Chondrocyte (in vitro differentiated cells): ENCODE data around the gene SLC35F1. TPM values are rescaled to one million over a fixed set of nuclear protein-coding genes. Genes with fewer than 3 reads are reported as not detected.

Experiments used
- DNase-seq: peaks from one replicate; pipeline ENCODE4 v3.0.0; 2021; ENCODE audit warnings: mixed read lengths, low spot score
- H3K27ac Mint-ChIP-seq: one replicate; pipeline ENCODE4 v1.8.0; 2021; ENCODE audit warnings: mild to moderate bottlenecking, moderate library complexity, mixed read lengths; ENCODE audit not compliant: unreplicated experiment
- H3K27me3 Mint-ChIP-seq: 2 replicates; pipeline ENCODE4 v1.8.0; 2021; ENCODE audit warnings: low read depth, mixed read lengths
- H3K36me3 Mint-ChIP-seq: 2 replicates; pipeline ENCODE4 v1.8.0; 2021; ENCODE audit warnings: low read depth, mixed read lengths
- H3K4me1 Mint-ChIP-seq: 2 replicates; pipeline ENCODE4 v1.8.0; 2021; ENCODE audit warnings: low read depth, mild to moderate bottlenecking, mixed read lengths
- H3K4me3 Mint-ChIP-seq: one replicate; pipeline ENCODE4 v1.8.0; 2021; ENCODE audit warnings: mild to moderate bottlenecking, moderate library complexity, mixed read lengths; ENCODE audit not compliant: unreplicated experiment
- H3K9me3 Mint-ChIP-seq: 2 replicates; pipeline ENCODE4 v1.8.0; 2021; ENCODE audit warnings: low read depth, mixed read lengths
- CTCF ChIP-seq: fragments of 200-600 bp; sonication (generic); IDR thresholded peaks from 2 replicates; pipeline ENCODE4 v1.5.0; 2021; ENCODE audit warnings: antibody characterized with exemption, mild to moderate bottlenecking, moderate library complexity
- total RNA-seq: library from RNA; stranded (reverse); gene quantifications from 3 replicates; pipeline ENCODE4 v1.2.1, GENCODE V29; 2021

SLC35F1 gene
- total RNA-seq, 1 donor from 2014 or later: not detected

- Mint-ChIP-seq H3K27me3 (peaks cover 4% of the 10 kb centered on the region), H3K4me1 (no peaks in the 10 kb centered on the region), H3K4me3 (no peak overlapping the region), H3K9me3 (no peaks in the 10 kb centered on the region), H3K36me3 (no peaks in the 10 kb centered on the region), H3K27ac (no peak overlapping the region)
- DNase-seq: no peak
- no peak for TF ChIP-seq CTCF
Measured at GRCh38 chr6:117951783-117952182, 44.7 kb downstream of the SLC35F1 start.

GRCh38 chr6:117955684-117956256, 48.7 kb downstream of the SLC35F1 start:
- Mint-ChIP-seq H3K27ac (no peak overlapping the region), H3K36me3 (no peaks in the 10 kb centered on the region), H3K27me3 (peaks cover 4% of the 10 kb centered on the region), H3K4me1 (no peaks in the 10 kb centered on the region), H3K9me3 (no peaks in the 10 kb centered on the region), H3K4me3 (no peak overlapping the region)
- no peak for TF ChIP-seq CTCF
- no peak for DNase-seq

GRCh38 chr6:117956386-117956785, 49.3 kb downstream of the SLC35F1 start:
- Mint-ChIP-seq H3K27ac (no peak overlapping the region), H3K4me3 (no peak overlapping the region), H3K36me3 (no peaks in the 10 kb centered on the region), H3K4me1 (no peaks in the 10 kb centered on the region), H3K27me3 (no peaks in the 10 kb centered on the region), H3K9me3 (no peaks in the 10 kb centered on the region)
- TF ChIP-seq CTCF: no peak
- no peak for DNase-seq

GRCh38 chr6:117958536-117958935, 51.5 kb downstream of the SLC35F1 start:
- Mint-ChIP-seq H3K36me3 (no peaks in the 10 kb centered on the region), H3K4me1 (no peaks in the 10 kb centered on the region), H3K9me3 (no peaks in the 10 kb centered on the region), H3K4me3 (no peak overlapping the region), H3K27me3 (no peaks in the 10 kb centered on the region), H3K27ac (no peak overlapping the region)
- no peak for TF ChIP-seq CTCF
- no peak for DNase-seq

- H3K4me3 Mint-ChIP-seq: no peak overlapping the region
- H3K36me3 Mint-ChIP-seq: no peaks in the 10 kb centered on the region
- DNase-seq: no peak
- no peaks in the 10 kb centered on the region for H3K27me3 Mint-ChIP-seq
- peaks cover 8% of the 10 kb centered on the region for H3K9me3 Mint-ChIP-seq
- H3K4me1 Mint-ChIP-seq: no peaks in the 10 kb centered on the region
- H3K27ac Mint-ChIP-seq: no peak overlapping the region
- TF ChIP-seq CTCF: no peak
Measured at GRCh38 chr6:117960877-117961276, 53.8 kb downstream of the SLC35F1 start.
